Hepatocyte (in vitro differentiated cells): Measurements from ENCODE around the gene RARB. TPM values are rescaled to one million over a fixed set of nuclear protein-coding genes. Genes with fewer than 3 reads are reported as not detected.

Experiments used
- polyA plus RNA-seq: library from polyadenylated mRNA; unstranded; fragments of >200 nt; fragmentation: Nextera tagmentation; extraction: Ambion mirVana; gene quantifications from 2 replicates; pipeline ENCODE4 v1.2.1, GENCODE V29; 2016
- small RNA-seq: library from RNA; depleted of rRNA; stranded (forward); fragments of <200 nt; gene quantifications from one replicate; pipeline ENCODE3, GENCODE V24; 2014
- total RNA-seq: library from RNA; depleted of rRNA; stranded (reverse); fragments of >200 nt; gene quantifications from 2 replicates; pipeline ENCODE4 v1.2.3, GENCODE V29; 2014

The RARB gene
- total and polyA plus RNA-seq, 2 experiments from 2014 or later, result 22.2 to 30.7 TPM

Small RNAs within 50 kb of the gene (small RNA-seq; reads per million reads assigned to genes)
- not detected for gene RF01161
- gene RF02271, result not detected

Other genes starting within 250 kb of the RARB start
- 96.5 and 109 TPM in 2 replicates for gene TOP2B, start 236.6 kb downstream of the RARB start, total RNA-seq
- gene TOP2B, start 236.6 kb downstream of the RARB start, polyA plus RNA-seq, result 48.4 and 49.5 TPM in 2 replicates